GM23338 (cell line): ENCODE results near the gene NIPSNAP2. TPM values are rescaled to one million over a fixed set of nuclear protein-coding genes. Genes with fewer than 3 reads are reported as not detected.

ENCODE experiments used
- ATAC-seq: fragments of 200-7000 bp; cut with Tn5 transposase; 3 replicates; pipeline ENCODE4 v1.9.1; 2020
- DNase-seq: peaks from one replicate; pipeline ENCODE4 v3.0.0-alpha.2; 2015; ENCODE audit warnings: low spot score
- H2AFZ ChIP-seq: fragments of 200-600 bp; sonication (generic); 2 replicates; pipeline ENCODE4 v1.8.0; 2016; ENCODE audit warnings: antibody characterized with exemption, mild to moderate bottlenecking, moderate library complexity
- H3F3A ChIP-seq: fragments of 200-600 bp; sonication (generic); replicated peaks from 2 replicates; pipeline ENCODE4 v1.8.0; 2017; ENCODE audit warnings: antibody characterized with exemption, mixed run types, low read depth
- H3K27ac ChIP-seq: fragments of 200-600 bp; sonication (generic); 2 replicates; pipeline ENCODE4 v1.6.1; 2016; ENCODE audit warnings: low read depth
- H3K27me3 ChIP-seq: fragments of 200-600 bp; sonication (generic); 2 replicates; pipeline ENCODE4 v1.8.0; 2016; ENCODE audit warnings: mild to moderate bottlenecking, mixed run types, moderate library complexity; ENCODE audit not compliant: insufficient read depth
- H3K36me3 ChIP-seq: fragments of 200-600 bp; sonication (generic); 2 replicates; pipeline ENCODE4 v1.8.0; 2016; ENCODE audit warnings: mild to moderate bottlenecking; ENCODE audit not compliant: insufficient read depth
- H3K4me1 ChIP-seq: fragments of 200-600 bp; sonication (generic); 2 replicates; pipeline ENCODE4 v1.8.0; 2016; ENCODE audit warnings: mild to moderate bottlenecking, moderate library complexity; ENCODE audit not compliant: insufficient read depth
- H3K4me2 ChIP-seq: fragments of 200-600 bp; sonication (generic); 2 replicates; pipeline ENCODE4 v1.7.1; 2017; ENCODE audit warnings: mixed run types
- H3K4me3 ChIP-seq: fragments of 200-600 bp; sonication (generic); 2 replicates; pipeline ENCODE4 v1.6.1; 2016; ENCODE audit warnings: mixed run types
- H3K79me2 ChIP-seq: fragments of 200-600 bp; sonication (generic); replicated peaks from 2 replicates; pipeline ENCODE4 v1.8.0; 2017; ENCODE audit warnings: mild to moderate bottlenecking; ENCODE audit not compliant: insufficient read depth
- H3K9me2 ChIP-seq: fragments of 200-600 bp; sonication (generic); 2 replicates; pipeline ENCODE4 v1.8.0; 2017; ENCODE audit not compliant: insufficient read depth
- H4K20me1 ChIP-seq: fragments of 200-600 bp; sonication (generic); replicated peaks from 2 replicates; pipeline ENCODE4 v1.8.0; 2017; ENCODE audit warnings: mild to moderate bottlenecking; ENCODE audit not compliant: insufficient read depth
- H3K27ac Mint-ChIP-seq: 2 replicates; pipeline ENCODE4 v1.8.0; 2020; ENCODE audit warnings: inconsistent platforms, mild to moderate bottlenecking, moderate library complexity, mixed read lengths
- H3K27me3 Mint-ChIP-seq: 3 replicates; pipeline ENCODE4 v1.8.0; 2022; ENCODE audit warnings: low read depth, mild to moderate bottlenecking, moderate library complexity, mixed read lengths, inconsistent platforms; ENCODE audit not compliant: insufficient read depth, poor library complexity
- H3K36me3 Mint-ChIP-seq: 3 replicates; pipeline ENCODE4 v1.8.0; 2021; ENCODE audit warnings: low read depth, mild to moderate bottlenecking, inconsistent platforms, moderate library complexity, mixed read lengths
- H3K4me1 Mint-ChIP-seq: 3 replicates; pipeline ENCODE4 v1.8.0; 2020; ENCODE audit warnings: mild to moderate bottlenecking, inconsistent platforms, mixed read lengths
- H3K4me3 Mint-ChIP-seq: 3 replicates; pipeline ENCODE4 v1.8.0; 2021; ENCODE audit warnings: moderate library complexity, mild to moderate bottlenecking, inconsistent platforms, mixed read lengths
- H3K9me3 Mint-ChIP-seq: 3 replicates; pipeline ENCODE4 v1.8.0; 2020; ENCODE audit warnings: moderate library complexity, mild to moderate bottlenecking, inconsistent platforms, mixed read lengths
- CREB1 ChIP-seq: fragments of 250-450 bp; sonication (Bioruptor Pico); IDR thresholded peaks from 2 replicates; pipeline ENCODE4 v1.5.0; 2020; ENCODE audit warnings: low read depth, mild to moderate bottlenecking, moderate library complexity
- ETS1 ChIP-seq: IDR thresholded peaks from 2 replicates; pipeline ENCODE4 v1.6.1; 2016; ENCODE audit warnings: antibody characterized with exemption
- EZH2phosphoT487 ChIP-seq: fragments of 200-600 bp; sonication (generic); IDR thresholded peaks from one replicate; pipeline ENCODE4 v1.8.1; 2018; ENCODE audit warnings: antibody characterized with exemption; ENCODE audit not compliant: unreplicated experiment
- NANOG ChIP-seq: IDR thresholded peaks from 2 replicates; pipeline ENCODE4 v1.6.1; 2016; ENCODE audit warnings: antibody characterized with exemption, borderline replicate concordance
- POLR2AphosphoS5 ChIP-seq: IDR thresholded peaks from 2 replicates; pipeline ENCODE4 v1.6.1; 2016; ENCODE audit warnings: antibody characterized with exemption, low read depth
- STAT1 ChIP-seq: IDR thresholded peaks from one replicate; pipeline ENCODE4 v1.6.1; 2016; ENCODE audit warnings: antibody characterized with exemption; ENCODE audit not compliant: unreplicated experiment
- ZNF114 ChIP-seq: fragments of 250-450 bp; sonication (Bioruptor Pico); IDR thresholded peaks from 2 replicates; pipeline ENCODE4 v1.5.0; 2020; ENCODE audit warnings: mild to moderate bottlenecking, moderate library complexity
- ZNF331 ChIP-seq: fragments of 250-450 bp; sonication (Bioruptor Pico); IDR thresholded peaks from 2 replicates; pipeline ENCODE4 v1.5.0; 2020; ENCODE audit warnings: low read depth, mild to moderate bottlenecking, moderate library complexity
- ZNF462 ChIP-seq: fragments of 250-450 bp; sonication (Bioruptor Pico); IDR thresholded peaks from 2 replicates; pipeline ENCODE4 v1.5.0; 2020; ENCODE audit warnings: mild to moderate bottlenecking, moderate library complexity
- long read RNA-seq: library from polyadenylated mRNA; unstranded; transcript quantifications from one replicate; pipeline ENCODE4 v2.0.0, GENCODE V29; 2020; ENCODE audit not compliant: unreplicated experiment
- polyA plus RNA-seq: library from polyadenylated mRNA; unstranded; fragments of >200 nt; fragmentation: Nextera tagmentation; extraction: Ambion mirVana; gene quantifications from 2 replicates; pipeline ENCODE4 v1.2.1, GENCODE V29; 2016
- total RNA-seq: library from RNA; depleted of rRNA; stranded (reverse); fragments of >200 nt; shearing (Covaris generic); gene quantifications from 2 replicates; pipeline ENCODE4 v1.2.3, GENCODE V29; 2014; rRNA removed
- TF ChIP-seq, protein P1 (sequence below), 2 experiments: fragments of 200-600 bp in 1 of 2; sonication (generic) in 1 of 2; conservative IDR thresholded peaks; 2 replicates each; pipeline versions ENCODE4 v1.5.1 to v1.6.1; 2016 to 2017; ENCODE audit warnings: antibody characterized with exemption in 2 of 2, low read depth in 2 of 2, mild to moderate bottlenecking in 2 of 2, moderate library complexity in 1 of 2

The NIPSNAP2 gene
- total RNA-seq (29.8 and 30.0 TPM in 2 replicates), polyA plus RNA-seq (21.1 and 30.5 TPM in 2 replicates)
- long read RNA-seq, transcript NIPSNAP2-201 (10 exons, 1,999 nt) = major isoform, 30 of 34 reads
- long read RNA-seq, partial matches to known transcripts = 0 of 34 reads
- long read RNA-seq, other reads (novel, unspliced or antisense) = 4 of 34 reads

DNA sequence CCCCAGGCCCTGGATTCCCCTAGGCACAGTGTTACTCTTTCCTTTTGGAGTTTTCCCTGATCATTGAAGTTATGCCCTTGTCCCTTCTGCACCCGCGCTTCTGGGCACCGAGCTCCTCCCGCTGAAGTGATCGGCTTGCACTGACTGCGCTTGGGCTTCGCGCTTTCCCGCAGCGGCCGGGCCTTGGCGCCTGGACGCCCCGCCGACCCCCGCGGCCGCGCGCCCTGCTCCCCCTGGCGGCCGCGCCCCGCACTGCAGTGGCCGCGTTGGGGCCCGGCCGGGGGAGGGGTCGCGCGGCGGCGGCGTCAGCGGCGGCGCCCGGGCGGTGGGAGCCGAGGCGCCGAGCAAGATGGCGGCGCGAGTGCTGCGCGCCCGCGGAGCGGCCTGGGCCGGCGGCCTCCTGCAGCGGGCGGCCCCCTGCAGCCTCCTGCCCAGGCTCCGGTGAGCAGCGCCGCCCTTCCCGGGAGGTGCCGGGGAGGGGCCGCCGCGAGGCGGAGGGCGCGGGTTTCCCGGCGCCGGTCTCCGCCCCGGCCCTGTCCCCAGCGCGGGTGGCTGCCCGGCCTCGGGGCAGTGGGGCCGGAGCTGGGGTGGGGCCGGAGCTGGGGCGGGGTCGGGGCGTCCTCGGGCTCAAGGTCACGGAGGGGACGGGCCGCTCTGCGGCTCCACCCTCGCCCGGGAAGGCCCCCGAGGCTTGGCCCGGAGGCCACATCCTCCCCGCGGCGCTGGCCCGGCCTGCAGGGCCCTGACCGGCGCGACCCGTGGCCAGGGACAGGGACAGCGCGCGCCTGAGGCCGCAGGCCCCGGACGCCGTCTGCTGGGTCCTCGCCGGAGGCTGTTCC is at the start of gene NIPSNAP2:
Gene NIPSNAP2 (plus strand): TSS at position 325 of the 839 bp plus-strand sequence. CDS start 25 bp downstream, at position 350.
- H4K20me1 ChIP-seq = no peaks in the 10 kb centered on the region; the same call in 1 of the 2 replicates
- Mint-ChIP-seq H3K4me1 (peaks cover 11% of the 10 kb centered on the region; the same call in 2 of the 3 replicates), H3K36me3 (peaks cover 6% of the 10 kb centered on the region), H3K27ac (peak within 1 kb of the TSS; percentile 91), H3K4me3 (peak within 1 kb of the TSS; percentile 92), H3K9me3 (no peaks in the 10 kb centered on the region; the same call in 2 of the 3 replicates), H3K27me3 (peaks cover 20% of the 10 kb centered on the region)
- DNase-seq = peak; percentile 76
- ATAC-seq = peak; percentile 83
- 0 out of 2 replicates have a peak, but pooled peaks cover 3% of the 10 kb centered on the region for H3F3A ChIP-seq
- peak within 1 kb of the TSS; percentile 46; the same call in 1 of the 2 replicates for H3K27ac ChIP-seq
- H2AFZ ChIP-seq = peak within 1 kb of the TSS; percentile 91
- H3K9me2 ChIP-seq = no peaks in the 10 kb centered on the region
- peak within 1 kb of the TSS; percentile 69 for H3K4me3 ChIP-seq
- H3K36me3 ChIP-seq = no peaks in the 10 kb centered on the region; the same call in 1 of the 2 replicates
- no peaks in the 10 kb centered on the region for H3K4me1 ChIP-seq
- peak within 1 kb of the TSS; percentile 95 for H3K4me2 ChIP-seq
- peaks cover 13% of the 10 kb centered on the region for H3K27me3 ChIP-seq
- H3K79me2 ChIP-seq = peaks cover 29% of the 10 kb centered on the region
- TF ChIP-seq, protein P1, sequence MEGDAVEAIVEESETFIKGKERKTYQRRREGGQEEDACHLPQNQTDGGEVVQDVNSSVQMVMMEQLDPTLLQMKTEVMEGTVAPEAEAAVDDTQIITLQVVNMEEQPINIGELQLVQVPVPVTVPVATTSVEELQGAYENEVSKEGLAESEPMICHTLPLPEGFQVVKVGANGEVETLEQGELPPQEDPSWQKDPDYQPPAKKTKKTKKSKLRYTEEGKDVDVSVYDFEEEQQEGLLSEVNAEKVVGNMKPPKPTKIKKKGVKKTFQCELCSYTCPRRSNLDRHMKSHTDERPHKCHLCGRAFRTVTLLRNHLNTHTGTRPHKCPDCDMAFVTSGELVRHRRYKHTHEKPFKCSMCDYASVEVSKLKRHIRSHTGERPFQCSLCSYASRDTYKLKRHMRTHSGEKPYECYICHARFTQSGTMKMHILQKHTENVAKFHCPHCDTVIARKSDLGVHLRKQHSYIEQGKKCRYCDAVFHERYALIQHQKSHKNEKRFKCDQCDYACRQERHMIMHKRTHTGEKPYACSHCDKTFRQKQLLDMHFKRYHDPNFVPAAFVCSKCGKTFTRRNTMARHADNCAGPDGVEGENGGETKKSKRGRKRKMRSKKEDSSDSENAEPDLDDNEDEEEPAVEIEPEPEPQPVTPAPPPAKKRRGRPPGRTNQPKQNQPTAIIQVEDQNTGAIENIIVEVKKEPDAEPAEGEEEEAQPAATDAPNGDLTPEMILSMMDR (conservative IDR thresholded peaks at IDR 0.05; ENCODE audit: low read depth in 2 of 2) = peak in 1 of 2 experiments; percentile 58; a peak in 2 of 4 replicates
- TF ChIP-seq ZNF331 (CRISPR knock-in tag) (no peak), NANOG (no peak), POLR2AphosphoS5 (peak; percentile 71), STAT1 (no peak), CREB1 (CRISPR knock-in tag) (peak; percentile 11; the same call in 1 of the 2 replicates)

GRCh38 chr7:55917771-55918170 is 46.6 kb upstream of the NIPSNAP2 start:
- Histone ChIP-seq H3K4me3 (no peak overlapping the region), H3F3A (no peaks in the 10 kb centered on the region), H3K4me2 (no peak overlapping the region), H2AFZ (no peak overlapping the region), H3K27ac (no peak overlapping the region), H4K20me1 (no peaks in the 10 kb centered on the region), H3K4me1 (no peaks in the 10 kb centered on the region), H3K9me2 (no peaks in the 10 kb centered on the region), H3K79me2 (no peaks in the 10 kb centered on the region), H3K27me3 (no peaks in the 10 kb centered on the region), H3K36me3 (no peaks in the 10 kb centered on the region)
- Mint-ChIP-seq H3K9me3 (no peaks in the 10 kb centered on the region; the same call in 2 of the 3 replicates), H3K36me3 (no peaks in the 10 kb centered on the region; the same call in 2 of the 3 replicates), H3K4me3 (no peak overlapping the region), H3K27me3 (no peaks in the 10 kb centered on the region), H3K4me1 (no peaks in the 10 kb centered on the region), H3K27ac (no peak overlapping the region)
- DNase-seq (no peak), ATAC-seq (no peak)
- TF ChIP-seq POLR2AphosphoS5 (no peak), ZNF462 (CRISPR knock-in tag) (no peak), CREB1 (CRISPR knock-in tag) (no peak), EZH2phosphoT487 (no peak), ETS1 (no peak), STAT1 (no peak), ZNF114 (CRISPR knock-in tag) (no peak)
